GM13977 (cell line): ENCODE measurements around the gene ZDHHC12.

Experiments
- DNase-seq: peaks from one replicate; pipeline ENCODE4 v3.0.0; 2012; ENCODE audit warnings: low spot score
- in situ Hi-C: fragments of 300-500 bp; cut with MboI; formaldehyde crosslinking; loops from one replicate; pipeline ENCODE4 v1.12.0; 2022; ENCODE audit warnings: low sequenced_read_pairs, low pct_unique_long_range_greater_than_20kb, mixed read lengths, inconsistent platforms; ENCODE audit not compliant: unreplicated experiment
- TF ChIP-seq, protein P1 (sequence below): IDR thresholded peaks from 2 replicates; pipeline ENCODE4 v1.5.1; 2012; ENCODE audit warnings: mild to moderate bottlenecking, control low read depth; ENCODE audit not compliant: insufficient read depth; ENCODE audit errors: extremely low read depth, missing control alignments

Gene ZDHHC12

DNA sequence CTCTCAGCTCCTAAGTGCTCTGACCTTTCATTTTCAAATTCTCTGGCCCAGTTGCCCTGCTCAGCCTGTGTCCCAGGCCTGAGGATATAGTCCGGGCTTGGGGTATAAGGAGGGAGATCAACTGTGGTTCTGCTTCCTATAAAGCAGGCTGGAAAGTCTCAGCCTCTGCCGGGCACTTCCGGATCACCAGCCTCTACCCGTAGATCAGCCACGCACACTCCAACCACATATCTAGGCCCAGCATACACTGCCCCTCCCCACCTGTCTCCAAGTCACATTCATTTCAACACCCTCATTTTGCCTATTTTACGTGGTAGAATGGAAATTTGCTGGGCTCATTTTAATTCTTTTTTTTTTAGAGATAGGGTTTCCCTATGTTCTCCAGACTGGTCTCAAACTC, 44.7 kb upstream of the ZDHHC12 start:
- TF ChIP-seq, protein P1, sequence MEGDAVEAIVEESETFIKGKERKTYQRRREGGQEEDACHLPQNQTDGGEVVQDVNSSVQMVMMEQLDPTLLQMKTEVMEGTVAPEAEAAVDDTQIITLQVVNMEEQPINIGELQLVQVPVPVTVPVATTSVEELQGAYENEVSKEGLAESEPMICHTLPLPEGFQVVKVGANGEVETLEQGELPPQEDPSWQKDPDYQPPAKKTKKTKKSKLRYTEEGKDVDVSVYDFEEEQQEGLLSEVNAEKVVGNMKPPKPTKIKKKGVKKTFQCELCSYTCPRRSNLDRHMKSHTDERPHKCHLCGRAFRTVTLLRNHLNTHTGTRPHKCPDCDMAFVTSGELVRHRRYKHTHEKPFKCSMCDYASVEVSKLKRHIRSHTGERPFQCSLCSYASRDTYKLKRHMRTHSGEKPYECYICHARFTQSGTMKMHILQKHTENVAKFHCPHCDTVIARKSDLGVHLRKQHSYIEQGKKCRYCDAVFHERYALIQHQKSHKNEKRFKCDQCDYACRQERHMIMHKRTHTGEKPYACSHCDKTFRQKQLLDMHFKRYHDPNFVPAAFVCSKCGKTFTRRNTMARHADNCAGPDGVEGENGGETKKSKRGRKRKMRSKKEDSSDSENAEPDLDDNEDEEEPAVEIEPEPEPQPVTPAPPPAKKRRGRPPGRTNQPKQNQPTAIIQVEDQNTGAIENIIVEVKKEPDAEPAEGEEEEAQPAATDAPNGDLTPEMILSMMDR = no peak
- in situ Hi-C loops = no loop called here
- no peak for DNase-seq

GRCh38 chr9:128765499-128765898, 41.6 kb upstream of the ZDHHC12 start:
- no peak for DNase-seq
- TF ChIP-seq, protein P1 = no peak
- in situ Hi-C loops = no loop called here

GRCh38 chr9:128764361-128764760, 40.4 kb upstream of the ZDHHC12 start:
- in situ Hi-C loops = no loop called here
- TF ChIP-seq, protein P1 = no peak
- DNase-seq = no peak

- no peak for DNase-seq
- in situ Hi-C loops = no loop called here
- TF ChIP-seq, protein P1 = no peak
Measured at GRCh38 chr9:128762671-128763449, 38.9 kb upstream of the ZDHHC12 start.

DNA sequence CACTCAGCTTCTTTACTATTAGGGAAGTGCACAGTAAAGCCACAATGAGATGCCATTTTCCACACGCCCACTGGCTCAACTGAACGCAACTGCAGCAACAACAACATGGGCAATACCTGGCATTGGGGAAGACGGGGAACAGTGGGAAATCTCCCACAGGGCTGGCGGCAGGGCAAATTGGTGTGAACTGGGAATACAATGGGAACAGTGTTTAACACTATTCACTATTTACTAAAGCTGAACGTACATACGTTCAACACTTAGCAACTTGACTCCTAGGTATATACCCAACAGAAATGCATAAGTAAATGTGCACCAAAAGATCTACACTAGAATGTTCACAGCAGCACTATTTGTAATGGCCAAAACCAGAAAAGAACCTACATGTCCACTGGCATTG, 33.7 kb upstream of the ZDHHC12 start:
- TF ChIP-seq, protein P1 = no peak
- no peak for DNase-seq
- in situ Hi-C loops = no loop called here

GRCh38 chr9:128753627-128754026, 29.7 kb upstream of the ZDHHC12 start:
- TF ChIP-seq, protein P1 = no peak
- DNase-seq = no peak
- in situ Hi-C loops = no loop called here
